ENCODE results near the gene IL17RB.

Gene IL17RB

GRCh38 chr3:53841296-53841695 lies 5.1 kb upstream of the IL17RB start:
- Histone ChIP-seq H3K36me3 (ENCODE audit: low read length) (peaks cover 9% of the 10 kb centered on the region; the same call in 1 of the 2 replicates), H3K27me3 (ENCODE audit: low read length) (no peaks in the 10 kb centered on the region), H3K9ac (ENCODE audit: low read length) (no peak overlapping the region), H3K9me3 (ENCODE audit: insufficient read depth, low read length) (no peaks in the 10 kb centered on the region), H3K79me2 (ENCODE audit: insufficient read depth, low read length) (peaks cover 32% of the 10 kb centered on the region), H3K4me2 (ENCODE audit: low read depth, low read length, poor library complexity, severe bottlenecking) (no peak overlapping the region), H4K20me1 (ENCODE audit: low read depth, low read length) (no peaks in the 10 kb centered on the region), H3K9me2 (replicated peaks; ENCODE audit: insufficient read depth, low read length) (no peaks in the 10 kb centered on the region), H2AFZ (ENCODE audit: low read depth, low read length, severe bottlenecking) (no peak overlapping the region), H3K27ac (ENCODE audit: low read depth, low read length) (0 out of 2 replicates have a peak overlapping the region, but pooled peaks have one; percentile 98), H3F3A (ENCODE audit: insufficient read depth) (peaks cover 32% of the 10 kb centered on the region), H3K4me3 (ENCODE audit: insufficient read depth, low read length, poor library complexity, severe bottlenecking) (no peak overlapping the region)
- TF ChIP-seq CTCF (IDR thresholded peaks at IDR 0.05; ENCODE audit: insufficient read depth, low read length, poor library complexity, severe bottlenecking) (no peak), EZH2phosphoT487 (conservative IDR thresholded peaks at IDR 0.05; ENCODE audit: low read length) (no peak)

GRCh38 chr3:53842436-53843194 lies 3.8 kb upstream of the IL17RB start:
- no peak for TF ChIP-seq EZH2phosphoT487 (conservative IDR thresholded peaks at IDR 0.05; ENCODE audit: low read length)
- no peak for TF ChIP-seq CTCF (IDR thresholded peaks at IDR 0.05; ENCODE audit: insufficient read depth, low read length, poor library complexity, severe bottlenecking)
- no peaks in the 10 kb centered on the region for H3K9me2 ChIP-seq (replicated peaks; ENCODE audit: insufficient read depth, low read length)
- H3K4me3 ChIP-seq (ENCODE audit: insufficient read depth, low read length, poor library complexity, severe bottlenecking) = peak overlapping the region; percentile 11
- peaks cover 32% of the 10 kb centered on the region for H3F3A ChIP-seq (ENCODE audit: insufficient read depth)
- peaks cover 9% of the 10 kb centered on the region; the same call in 1 of the 2 replicates for H3K36me3 ChIP-seq (ENCODE audit: low read length)
- H3K79me2 ChIP-seq (ENCODE audit: insufficient read depth, low read length) = peaks cover 41% of the 10 kb centered on the region
- no peaks in the 10 kb centered on the region for H4K20me1 ChIP-seq (ENCODE audit: low read depth, low read length)
- H3K27ac ChIP-seq (ENCODE audit: low read depth, low read length) = peak overlapping the region; percentile 98
- no peaks in the 10 kb centered on the region for H3K9me3 ChIP-seq (ENCODE audit: insufficient read depth, low read length)
- peak overlapping the region; percentile 49 for H3K9ac ChIP-seq (ENCODE audit: low read length)
- H3K4me2 ChIP-seq (ENCODE audit: low read depth, low read length, poor library complexity, severe bottlenecking) = peak overlapping the region; percentile 80
- no peaks in the 10 kb centered on the region for H3K27me3 ChIP-seq (ENCODE audit: low read length)
- no peak overlapping the region for H2AFZ ChIP-seq (ENCODE audit: low read depth, low read length, severe bottlenecking)

GRCh38 chr3:53843195-53844177 lies 2.9 kb upstream of the IL17RB start:
- peaks cover 8% of the 10 kb centered on the region; the same call in 1 of the 2 replicates for H3K36me3 ChIP-seq (ENCODE audit: low read length)
- no peak overlapping the region for H2AFZ ChIP-seq (ENCODE audit: low read depth, low read length, severe bottlenecking)
- peak overlapping the region; percentile 93 for H3K9ac ChIP-seq (ENCODE audit: low read length)
- TF ChIP-seq CTCF (IDR thresholded peaks at IDR 0.05; ENCODE audit: insufficient read depth, low read length, poor library complexity, severe bottlenecking) (no peak), EZH2phosphoT487 (conservative IDR thresholded peaks at IDR 0.05; ENCODE audit: low read length) (no peak)
- H3K27me3 ChIP-seq (ENCODE audit: low read length) = no peaks in the 10 kb centered on the region
- H3K79me2 ChIP-seq (ENCODE audit: insufficient read depth, low read length) = peaks cover 50% of the 10 kb centered on the region
- peak overlapping the region; percentile 80 for H3K4me2 ChIP-seq (ENCODE audit: low read depth, low read length, poor library complexity, severe bottlenecking)
- no peaks in the 10 kb centered on the region for H3K9me3 ChIP-seq (ENCODE audit: insufficient read depth, low read length)
- H4K20me1 ChIP-seq (ENCODE audit: low read depth, low read length) = no peaks in the 10 kb centered on the region
- H3K4me3 ChIP-seq (ENCODE audit: insufficient read depth, low read length, poor library complexity, severe bottlenecking) = peak overlapping the region; percentile 11
- peak overlapping the region; percentile 98 for H3K27ac ChIP-seq (ENCODE audit: low read depth, low read length)
- H3F3A ChIP-seq (ENCODE audit: insufficient read depth) = peaks cover 32% of the 10 kb centered on the region
- no peaks in the 10 kb centered on the region for H3K9me2 ChIP-seq (replicated peaks; ENCODE audit: insufficient read depth, low read length)
